Osteoblast (primary cell): ENCODE results near the gene CCNY. TPM values are rescaled to one million over a fixed set of nuclear protein-coding genes. Genes with fewer than 3 reads are reported as not detected.

Experiments used
- DNase-seq: peaks from one replicate; pipeline ENCODE4 v3.0.0; 2011; ENCODE audit warnings: low spot score, mixed read lengths; ENCODE audit not compliant: insufficient read length; ENCODE audit errors: missing footprints
- H2AFZ ChIP-seq: 2 replicates; pipeline ENCODE4 v1.6.0; 2011; ENCODE audit warnings: mild to moderate bottlenecking, low read length
- H3K27ac ChIP-seq: 2 replicates; pipeline ENCODE4 v1.5.1; 2011; ENCODE audit warnings: mild to moderate bottlenecking, low read depth, low read length, moderate library complexity
- H3K27me3 ChIP-seq: 2 replicates; pipeline ENCODE4 v1.6.0; 2012; ENCODE audit warnings: mild to moderate bottlenecking, control low read depth, inconsistent platforms, low read length, moderate library complexity; ENCODE audit not compliant: insufficient read depth
- H3K36me3 ChIP-seq: 2 replicates; pipeline ENCODE4 v1.5.1; 2011; ENCODE audit warnings: mild to moderate bottlenecking, low read length, control low read depth, moderate library complexity; ENCODE audit not compliant: insufficient read depth
- H3K4me1 ChIP-seq: 2 replicates; pipeline ENCODE4 v1.5.1; 2011; ENCODE audit warnings: mild to moderate bottlenecking, low read length, control low read depth, moderate library complexity; ENCODE audit not compliant: insufficient read depth
- H3K4me2 ChIP-seq: 2 replicates; pipeline ENCODE4 v1.6.0; 2011; ENCODE audit warnings: mild to moderate bottlenecking, low read length; ENCODE audit not compliant: insufficient read depth
- H3K4me3 ChIP-seq: fragments of 200-600 bp; sonication (generic); 3 replicates; pipeline ENCODE4 v1.5.1; 2012; ENCODE audit warnings: mild to moderate bottlenecking, low read length, inconsistent platforms; ENCODE audit not compliant: insufficient read depth
- H3K79me2 ChIP-seq: 2 replicates; pipeline ENCODE4 v1.6.0; 2012; ENCODE audit warnings: mild to moderate bottlenecking, low read length, control low read depth, inconsistent platforms; ENCODE audit not compliant: insufficient read depth
- H3K9me3 ChIP-seq: 2 replicates; pipeline ENCODE4 v1.5.1; 2011; ENCODE audit warnings: low read depth, low read length, control low read depth
- H4K20me1 ChIP-seq: 2 replicates; pipeline ENCODE4 v1.6.0; 2012; ENCODE audit warnings: mild to moderate bottlenecking, low read length, control low read depth; ENCODE audit not compliant: insufficient read depth
- CTCF ChIP-seq: IDR thresholded peaks from 2 replicates; pipeline ENCODE4 v1.5.1; 2011; ENCODE audit warnings: mild to moderate bottlenecking, low read depth, low read length, moderate library complexity; ENCODE audit errors: extremely low read depth
- total RNA-seq: library from RNA; depleted of rRNA; stranded (reverse); fragments of >200 nt; gene quantifications from 2 replicates; pipeline ENCODE4 v1.2.3, GENCODE V29; 2012

CCNY gene
- total RNA-seq, 1 donor = 53.2 TPM

- H3K9me3 ChIP-seq = no peaks in the 10 kb centered on the region
Observed at GRCh38 chr10:35456784-35457183, 120.5 kb downstream of the CCNY start.

GRCh38 chr10:35458500-35459448, 122.5 kb downstream of the CCNY start:
- H3K4me2 ChIP-seq = no peak overlapping the region
- no peak for DNase-seq
- no peak for TF ChIP-seq CTCF
- no peak overlapping the region for H2AFZ ChIP-seq
- peaks cover 74% of the 10 kb centered on the region for H4K20me1 ChIP-seq
- no peak overlapping the region for H3K4me3 ChIP-seq
- no peak overlapping the region for H3K27ac ChIP-seq
- peaks cover 18% of the 10 kb centered on the region for H3K4me1 ChIP-seq
- H3K27me3 ChIP-seq = no peaks in the 10 kb centered on the region
- no peaks in the 10 kb centered on the region for H3K9me3 ChIP-seq
- no peaks in the 10 kb centered on the region for H3K36me3 ChIP-seq
- peaks cover 96% of the 10 kb centered on the region for H3K79me2 ChIP-seq

More at GRCh38 chr10:35456784-35457183, 120.5 kb downstream of the CCNY start:
- DNase-seq = no peak
- TF ChIP-seq CTCF = no peak
- H3K36me3 ChIP-seq = no peaks in the 10 kb centered on the region
- no peak overlapping the region for H3K4me2 ChIP-seq
- H2AFZ ChIP-seq = no peak overlapping the region
- H3K4me3 ChIP-seq = no peak overlapping the region
- H3K4me1 ChIP-seq = peaks cover 20% of the 10 kb centered on the region
- H4K20me1 ChIP-seq = peaks cover 56% of the 10 kb centered on the region
- no peaks in the 10 kb centered on the region for H3K27me3 ChIP-seq
- peaks cover 92% of the 10 kb centered on the region for H3K79me2 ChIP-seq
- H3K27ac ChIP-seq = no peak overlapping the region

GRCh38 chr10:35459449-35459847, 123.1 kb downstream of the CCNY start:
- Histone ChIP-seq H3K27me3 (no peaks in the 10 kb centered on the region), H3K4me2 (no peak overlapping the region), H3K4me1 (peaks cover 12% of the 10 kb centered on the region), H3K9me3 (no peaks in the 10 kb centered on the region), H4K20me1 (peaks cover 74% of the 10 kb centered on the region), H3K4me3 (no peak overlapping the region), H3K27ac (no peak overlapping the region), H3K36me3 (no peaks in the 10 kb centered on the region), H3K79me2 (peaks cover 98% of the 10 kb centered on the region), H2AFZ (no peak overlapping the region)
- no peak for TF ChIP-seq CTCF
- DNase-seq = no peak

- Histone ChIP-seq H3K4me1 (peaks cover 7% of the 10 kb centered on the region), H3K4me3 (no peak overlapping the region), H3K27ac (no peak overlapping the region), H3K36me3 (no peaks in the 10 kb centered on the region), H2AFZ (no peak overlapping the region), H3K9me3 (no peaks in the 10 kb centered on the region), H3K79me2 (peaks cover 99% of the 10 kb centered on the region), H3K4me2 (no peak overlapping the region), H3K27me3 (no peaks in the 10 kb centered on the region), H4K20me1 (peaks cover 79% of the 10 kb centered on the region)
- TF ChIP-seq CTCF = no peak
- no peak for DNase-seq
Observed at GRCh38 chr10:35460852-35461460, 124.6 kb downstream of the CCNY start.
